ENCODE data around the gene RFT1.

- TF ChIP-seq BHLHE40 (IDR thresholded peaks at IDR 0.05; ENCODE audit: borderline replicate concordance) (no peak), PKNOX1 (IDR thresholded peaks at IDR 0.05) (no peak), TARDBP (IDR thresholded peaks at IDR 0.05) (no peak), HDGF (IDR thresholded peaks at IDR 0.05; ENCODE audit: borderline replicate concordance) (no peak)
Measured at GRCh38 chr3:53109891-53110771, 20.1 kb downstream of the RFT1 start.
